HepG2 (cell line): Measurements from ENCODE around the gene TRIM37. TPM values are rescaled to one million over a fixed set of nuclear protein-coding genes. Genes with fewer than 3 reads are reported as not detected.
A peak's percentile ranks its signal among the peaks of the same experiment; 100 is the strongest.

Experiments used
- AKNA ChIP-seq: sonication (generic); formaldehyde crosslinking; IDR thresholded peaks from 2 replicates; pipeline ENCODE4 v1.4.0; 2020; ENCODE audit warnings: missing genetic modification reagents, borderline replicate concordance
- CENPBD1 ChIP-seq: sonication (generic); formaldehyde crosslinking; IDR thresholded peaks from 2 replicates; pipeline ENCODE4 v1.8.0; 2022; ENCODE audit warnings: missing genetic modification reagents, low read depth, mild to moderate bottlenecking, borderline replicate concordance
- CREBL2 ChIP-seq: sonication (generic); formaldehyde crosslinking; IDR thresholded peaks from 2 replicates; pipeline ENCODE4 v1.8.1; 2023; ENCODE audit warnings: missing genetic modification reagents, mild to moderate bottlenecking, borderline replicate concordance
- HNF1A ChIP-seq, 2 experiments: sonication (generic) in 1 of 2; formaldehyde crosslinking in 1 of 2; IDR thresholded peaks; 2 replicates each; pipeline versions ENCODE4 v1.4.0 to v1.6.1; 2016 to 2020; ENCODE audit warnings: borderline replicate concordance in 1 of 2, low read depth in 1 of 2, mild to moderate bottlenecking in 1 of 2, missing genetic modification reagents in 1 of 2
- KDM1A ChIP-seq: IDR thresholded peaks from 2 replicates; pipeline ENCODE4 v1.6.1; 2016; ENCODE audit warnings: missing compliant biosample characterization
- KDM2A ChIP-seq: sonication (generic); formaldehyde crosslinking; IDR thresholded peaks from 2 replicates; pipeline ENCODE4 v1.4.0; 2020; ENCODE audit warnings: low read depth, missing genetic modification reagents, borderline replicate concordance
- NKX3-1 ChIP-seq: sonication (generic); formaldehyde crosslinking; IDR thresholded peaks from 2 replicates; pipeline ENCODE4 v1.5.0; 2020; ENCODE audit warnings: missing genetic modification reagents
- PAF1 ChIP-seq: IDR thresholded peaks from 2 replicates; pipeline ENCODE4 v1.6.1; 2016; ENCODE audit warnings: missing genetic modification reagents, missing compliant biosample characterization
- PRPF4 ChIP-seq: fragments of 200-400 bp; formaldehyde crosslinking; IDR thresholded peaks from 2 replicates; pipeline ENCODE4 v1.6.1; 2016; ENCODE audit warnings: low read length, low read depth; ENCODE audit not compliant: poor library complexity, severe bottlenecking
- SMARCE1 ChIP-seq: fragments of 450-650 bp; IDR thresholded peaks from 2 replicates; pipeline ENCODE4 v1.6.1; 2017; ENCODE audit warnings: borderline replicate concordance
- SP1 ChIP-seq, 2 experiments: fragments of 450-650 bp in 1 of 2; sonication (generic) in 1 of 2; formaldehyde crosslinking in 1 of 2; IDR thresholded peaks; 2 replicates each; pipeline versions ENCODE4 v1.4.0 to v1.6.1; 2016 to 2020; ENCODE audit warnings: missing genetic modification reagents in 1 of 2
- ZBTB4 ChIP-seq: sonication (generic); formaldehyde crosslinking; IDR thresholded peaks from 2 replicates; pipeline ENCODE4 v1.4.0; 2020; ENCODE audit warnings: missing genetic modification reagents, mild to moderate bottlenecking, borderline replicate concordance
- ZNF234 ChIP-seq: sonication (generic); formaldehyde crosslinking; conservative IDR thresholded peaks from 2 replicates; pipeline ENCODE4 v1.5.1; 2020; ENCODE audit warnings: mild to moderate bottlenecking, missing genetic modification reagents
- polyA plus RNA-seq, 8 experiments: library from polyadenylated mRNA; depleted of rRNA in 3 of 8; stranded (reverse) in 7 of 8; unstranded in 1 of 8; fragments of >200 nt; fragmentation: Illumina TruSeq in 4 of 8; extraction: Trizol in 4 of 8; gene quantifications; 2 replicates each; pipeline versions ENCODE4 v1.2.1 to v1.2.3, GENCODE V29; 2011 to 2016; ENCODE audit warnings: low read depth in 4 of 8, missing spikeins in 1 of 8, mixed read lengths in 1 of 8; ENCODE audit not compliant: insufficient read depth in 1 of 8
- total RNA-seq, 5 experiments: library from RNA; depleted of rRNA; stranded (reverse); fragments of >200 nt; fragmentation: Illumina TruSeq; extraction: Trizol; gene quantifications; 2 replicates each; pipeline ENCODE4 v1.2.3, GENCODE V29; 2016; ENCODE audit warnings: low read depth in 1 of 5

Gene TRIM37
- total and polyA plus RNA-seq, 2 of the 13 experiments (the other 11 are each of a cell fraction or from before 2014, with no cell fraction given) = 12.4 to 39.1 TPM

- peak; percentile 35; the same call in 1 of the 2 replicates for TF ChIP-seq AKNA (CRISPR knock-in tag)
- no peak; the same call in none of the 2 replicates for TF ChIP-seq NKX3-1 (CRISPR knock-in tag)
- TF ChIP-seq KDM1A (CRISPR knock-in tag) = no peak
- TF ChIP-seq SP1 (IDR thresholded peaks at IDR 0.05) = peak; percentile 61; the same call in 1 of the 2 replicates
- peak; percentile 81 for TF ChIP-seq SP1 (CRISPR knock-in tag; IDR thresholded peaks at IDR 0.05)
- peak; percentile 73; the same call in 1 of the 2 replicates for TF ChIP-seq CREBL2 (CRISPR knock-in tag)
- TF ChIP-seq ZBTB4 (CRISPR knock-in tag) = peak; percentile 29
- no peak for TF ChIP-seq PAF1 (CRISPR knock-in tag)
- peak; percentile 95 for TF ChIP-seq KDM2A (CRISPR knock-in tag)
- no peak for TF ChIP-seq SMARCE1
- no peak for TF ChIP-seq HNF1A (IDR thresholded peaks at IDR 0.05; ENCODE audit: low read depth)
- TF ChIP-seq HNF1A (CRISPR knock-in tag; IDR thresholded peaks at IDR 0.05; ENCODE audit: borderline replicate concordance) = peak; percentile 60
- TF ChIP-seq ZNF234 (CRISPR knock-in tag) = no peak
- no peak; the same call in 1 of the 2 replicates for TF ChIP-seq CENPBD1
- TF ChIP-seq PRPF4 = no peak
Measured at GRCh38 chr17:59106463-59107305, at the start of gene TRIM37 (continued).
